OCI-M1 (cell line): ENCODE results near the gene SAP30BP.

Source experiments
- DNase-seq: peaks from one replicate; lab custom pipeline; 2025; lab: John Stamatoyannopoulos, UW

SAP30BP gene

GRCh38 chr17:75720656-75721462 is 53.7 kb downstream of the SAP30BP start, which contains the start of gene ITGB4:
Gene ITGB4, plus strand, starts transcription at chr17:75721459. Its CDS starts 3,245 bp downstream, at chr17:75724704.
- no peak for DNase-seq

GRCh38 chr17:75721463-75722011 is 54.4 kb downstream of the SAP30BP start:
- no peak for DNase-seq

GRCh38 chr17:75722076-75722475 is 54.9 kb downstream of the SAP30BP start:
- no peak for DNase-seq

- no peak for DNase-seq
Measured at GRCh38 chr17:75722542-75723095, 55.5 kb downstream of the SAP30BP start.

- DNase-seq: no peak
Measured at GRCh38 chr17:75723171-75723930, 56.2 kb downstream of the SAP30BP start.

- DNase-seq: no peak
Measured at GRCh38 chr17:75724016-75725003, 57.2 kb downstream of the SAP30BP start.

- no peak for DNase-seq
Measured at GRCh38 chr17:75725504-75725903, 58.4 kb downstream of the SAP30BP start.

- no peak for DNase-seq
Measured at GRCh38 chr17:75727391-75727790, 60.3 kb downstream of the SAP30BP start.

- no peak for DNase-seq
Measured at GRCh38 chr17:75729351-75729750, 62.2 kb downstream of the SAP30BP start.

- DNase-seq: no peak
Measured at GRCh38 chr17:75730065-75730464, 62.9 kb downstream of the SAP30BP start.

GRCh38 chr17:75731086-75731715 is 64.1 kb downstream of the SAP30BP start:
- DNase-seq: no peak

- DNase-seq: no peak
Measured at GRCh38 chr17:75731716-75732498, 64.8 kb downstream of the SAP30BP start.

- no peak for DNase-seq
Measured at GRCh38 chr17:75733471-75733870, 66.3 kb downstream of the SAP30BP start.

- peak; percentile 55 for DNase-seq
Measured at GRCh38 chr17:75734674-75735294, 67.6 kb downstream of the SAP30BP start.

GRCh38 chr17:75736173-75736835 is 69.2 kb downstream of the SAP30BP start:
- DNase-seq: no peak

GRCh38 chr17:75737133-75737962 is 70.2 kb downstream of the SAP30BP start:
- no peak for DNase-seq

GRCh38 chr17:75738218-75738802 is 71.2 kb downstream of the SAP30BP start:
- peak; percentile 70 for DNase-seq

GRCh38 chr17:75739174-75739573 is 72.0 kb downstream of the SAP30BP start:
- DNase-seq: no peak
